ENCODE data around the gene ANKRD62.

DNA sequence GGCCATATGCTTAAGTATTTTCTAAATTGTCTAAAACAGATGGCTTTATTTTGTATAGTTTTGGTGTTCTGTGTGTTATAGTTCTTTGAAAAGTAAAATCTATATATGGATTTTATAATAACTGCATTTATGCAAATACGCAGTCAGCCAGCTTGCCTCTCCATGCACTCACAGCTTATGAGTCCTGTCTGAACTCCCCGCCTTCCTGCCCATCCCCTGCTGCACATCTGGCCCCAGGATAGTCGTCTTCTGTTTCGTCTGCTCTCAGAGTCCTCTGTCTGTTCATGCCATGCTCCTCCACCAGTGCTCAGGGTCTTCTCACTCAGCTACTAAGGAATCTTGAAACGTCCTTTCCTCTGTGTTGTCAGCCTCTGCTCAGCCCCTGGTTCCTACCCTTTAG, 28.2 kb upstream of the ANKRD62 start:
- no peak for TF ChIP-seq POLR2AphosphoS5 (IDR thresholded peaks at IDR 0.05; ENCODE audit: borderline replicate concordance, low read depth, low read length)
- no peak for TF ChIP-seq EZH2 (IDR thresholded peaks at IDR 0.05)

All from SK-N-MC (cell line).